COLO668 (cell line): ENCODE results near the gene MCRS1.
"Not testable (repeated sequence)": the region's sequence is repeated elsewhere in the genome, so short reads cannot be mapped to it uniquely, and the experiment has no call there.

Source experiments
- DNase-seq: peaks from one replicate; lab custom pipeline; 2025; ENCODE audit not compliant: unreplicated experiment; lab: John Stamatoyannopoulos, UW

Gene MCRS1

DNA sequence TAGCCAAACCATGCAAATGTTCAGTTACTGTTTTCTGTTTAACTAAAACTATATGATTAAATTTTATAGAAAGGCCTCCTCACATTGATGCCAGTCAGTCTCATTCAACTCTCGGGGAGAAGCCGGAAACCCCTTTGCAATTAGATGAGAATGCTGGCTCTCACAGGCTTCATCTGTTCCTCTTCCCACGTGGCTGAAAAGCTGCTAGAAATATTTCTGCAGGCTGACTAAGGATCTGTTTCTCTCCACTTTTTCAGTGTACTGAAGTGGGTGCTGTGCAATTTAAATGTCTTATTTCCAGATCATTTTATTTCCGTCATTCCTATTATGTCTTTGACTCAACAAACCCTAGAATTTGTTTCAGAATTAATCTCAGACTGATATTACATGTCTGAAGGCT is 46.6 kb downstream of the MCRS1 start:
- no peak for DNase-seq

GRCh38 chr12:49519574-49519936 is 48.4 kb downstream of the MCRS1 start:
- no peak for DNase-seq

GRCh38 chr12:49518914-49519573 is 48.9 kb downstream of the MCRS1 start:
- DNase-seq = no peak

DNA sequence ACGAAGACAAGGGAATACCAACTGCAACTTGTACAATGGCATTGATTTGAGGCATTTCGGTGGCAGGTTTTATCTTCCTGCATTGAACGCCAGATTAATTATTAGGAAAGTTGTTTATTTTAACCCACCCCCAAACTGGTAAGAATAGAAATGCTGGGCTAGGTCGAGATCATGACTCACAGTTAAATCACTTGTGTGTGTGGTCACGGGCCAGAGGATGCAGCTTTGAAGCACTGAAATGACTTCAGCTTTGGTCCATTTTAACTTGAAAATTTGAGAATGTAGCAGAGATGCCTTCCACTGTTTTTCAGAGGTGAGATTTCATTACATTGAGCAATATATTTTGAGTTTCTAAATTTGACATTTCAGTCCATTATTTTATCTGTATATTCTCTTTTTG is 52.7 kb downstream of the MCRS1 start:
- no peak for DNase-seq

DNA sequence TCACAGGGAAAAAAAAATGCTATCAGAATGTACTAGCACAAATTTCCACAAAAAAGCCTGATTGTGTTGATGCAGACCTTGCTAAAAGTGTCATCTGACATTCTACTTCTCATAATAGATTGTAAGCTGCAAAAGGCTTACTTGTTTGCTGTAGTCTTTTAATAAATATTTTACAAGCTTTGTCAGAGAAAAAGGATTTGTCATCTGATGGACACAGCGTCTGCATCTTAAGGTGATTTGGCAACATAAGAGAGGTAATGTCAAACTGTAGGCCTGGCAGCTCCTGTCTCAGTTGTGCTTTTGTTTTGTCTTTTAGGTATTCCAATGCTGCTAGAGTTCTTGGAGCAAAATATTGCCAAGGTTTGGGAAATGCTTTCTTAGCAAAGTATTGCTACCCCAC is 55.4 kb downstream of the MCRS1 start:
- DNase-seq = no peak

DNA sequence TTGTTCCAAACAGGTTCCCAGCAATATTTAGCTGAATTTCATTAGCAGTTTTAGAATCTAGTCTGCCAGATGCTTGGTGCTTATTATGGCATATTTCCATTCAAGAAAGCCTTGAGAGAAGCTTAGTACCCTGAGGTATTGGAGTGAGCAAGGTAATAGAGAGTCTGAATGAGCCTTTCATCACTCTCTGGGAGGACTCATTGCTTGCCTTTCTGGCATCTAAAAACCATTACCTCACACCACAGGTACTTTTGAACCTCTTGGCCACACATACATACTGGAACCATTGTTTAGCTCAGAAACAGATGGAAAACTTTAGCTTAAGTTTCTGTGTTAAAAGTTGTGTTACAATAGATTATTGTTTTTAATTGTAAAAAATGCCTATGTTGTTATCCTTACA is 56.5 kb downstream of the MCRS1 start:
- DNase-seq = no peak

DNA sequence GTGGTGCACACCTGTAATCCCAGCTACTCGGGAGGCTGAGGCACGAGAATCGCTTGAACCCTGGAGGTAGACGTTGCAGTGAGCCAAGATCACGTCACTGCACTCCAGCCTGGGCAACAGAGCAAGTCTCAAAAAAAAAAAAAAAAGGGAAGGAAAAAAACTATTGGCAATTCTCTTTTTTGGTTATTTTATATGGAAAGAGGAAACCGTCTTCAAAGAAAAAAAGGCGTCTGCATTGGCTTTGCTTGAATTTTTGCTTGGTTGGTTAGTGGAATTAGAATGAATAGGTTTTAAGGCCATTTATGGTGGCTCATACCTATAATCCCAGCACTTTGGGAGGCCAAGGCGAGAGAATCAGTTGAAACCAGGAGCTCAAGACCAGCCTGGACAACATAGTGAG is 58.3 kb downstream of the MCRS1 start:
- not testable (repeated sequence) for DNase-seq
